Endothelial cell of umbilical vein (primary cell): ENCODE results near the gene MYO1C. TPM values are rescaled to one million over a fixed set of nuclear protein-coding genes. Genes with fewer than 3 reads are reported as not detected.

Source experiments
- BruUV-seq: library from RNA; stranded (reverse); fragments of 400-500 nt; replicated peaks from 2 replicates; lab custom pipeline; 2021; lab: Mats Ljungman, UMichigan
- CTCF ChIA-PET: fragments of 300-600, 350-600 bp; sonication (Branson Sonifier 250); formaldehyde crosslinking; loops from one replicate; lab custom pipeline; 2021; ENCODE audit warnings: antibody characterized with exemption, inconsistent platforms; lab: Charles Lee
- POLR2A ChIA-PET: fragments of 300-600, 350-600 bp; sonication (Branson Sonifier 250); formaldehyde crosslinking; loops from one replicate; lab custom pipeline; 2021; ENCODE audit warnings: antibody characterized with exemption, inconsistent platforms; lab: Charles Lee
- DNase-seq: peaks from one replicate; pipeline ENCODE4 v3.0.0-alpha.2; 2011; ENCODE audit warnings: low read depth, low spot score
- FAIRE-seq: peaks from 2 replicates; lab custom pipeline; 2011; peaks lifted over from hg19 to GRCh38; lab: Jason Lieb, UNC
- H2AFZ ChIP-seq: 2 replicates; pipeline ENCODE4 v1.6.0; 2012; ENCODE audit warnings: low read depth, low read length, control low read depth, inconsistent platforms
- H3K27ac ChIP-seq: 2 replicates; pipeline ENCODE4 v1.5.1; 2011; ENCODE audit warnings: low read depth, mild to moderate bottlenecking, control low read depth, low read length, moderate library complexity; ENCODE audit not compliant: insufficient read depth
- H3K27me3 ChIP-seq, 2 experiments: 2 replicates each; pipeline versions ENCODE4 v1.6.0 to v1.6.1; 2011; ENCODE audit warnings: low read length in 2 of 2, mixed read lengths in 1 of 2; ENCODE audit not compliant: control insufficient read depth in 2 of 2, insufficient read depth in 2 of 2
- H3K36me3 ChIP-seq, 2 experiments: 2 replicates in 1 of 2; 3 replicates in 1 of 2; pipeline ENCODE4 v1.5.1; 2011; ENCODE audit warnings: low read length in 2 of 2, mild to moderate bottlenecking in 1 of 2, moderate library complexity in 1 of 2; ENCODE audit not compliant: control insufficient read depth in 2 of 2, insufficient read depth in 2 of 2; ENCODE audit errors: extremely low read depth in 1 of 2
- H3K4me1 ChIP-seq: 3 replicates; pipeline ENCODE4 v1.5.1; 2011; ENCODE audit warnings: mild to moderate bottlenecking, low read length; ENCODE audit not compliant: control insufficient read depth, insufficient read depth; ENCODE audit errors: extremely low read depth
- H3K4me2 ChIP-seq: 2 replicates; pipeline ENCODE4 v1.6.1; 2011; ENCODE audit warnings: low read length, control low read depth, mixed read lengths; ENCODE audit not compliant: insufficient read depth
- H3K4me3 ChIP-seq, 3 experiments: fragments of 200-600 bp in 1 of 3; sonication (generic), shearing (Covaris generic) in 1 of 3; replicated peaks in 1 of 3; 2 replicates each; pipeline ENCODE4 v1.5.1; 2011 to 2016; ENCODE audit warnings: control low read depth in 3 of 3, low read length in 3 of 3, mild to moderate bottlenecking in 2 of 3, inconsistent platforms in 1 of 3, low read depth in 1 of 3, moderate library complexity in 1 of 3; ENCODE audit not compliant: insufficient read depth in 1 of 3
- H3K79me2 ChIP-seq: 2 replicates; pipeline ENCODE4 v1.6.0; 2012; ENCODE audit warnings: low read length, inconsistent platforms; ENCODE audit not compliant: control insufficient read depth, insufficient read depth
- H3K9ac ChIP-seq: replicated peaks from 2 replicates; pipeline ENCODE3; 2011; ENCODE audit warnings: low read length, control low read depth; ENCODE audit not compliant: insufficient read depth; ENCODE audit errors: extremely low read depth
- H3K9me1 ChIP-seq: replicated peaks from 3 replicates; pipeline ENCODE4 v1.6.0; 2011; ENCODE audit warnings: mild to moderate bottlenecking, low read length; ENCODE audit not compliant: control insufficient read depth, insufficient read depth; ENCODE audit errors: extremely low read depth
- H3K9me3 ChIP-seq: replicated peaks from 2 replicates; pipeline ENCODE4 v1.5.1; 2012; ENCODE audit warnings: low read length, inconsistent platforms; ENCODE audit not compliant: control insufficient read depth, insufficient read depth
- H4K20me1 ChIP-seq: replicated peaks from 2 replicates; pipeline ENCODE3; 2011; ENCODE audit warnings: mild to moderate bottlenecking, low read length; ENCODE audit not compliant: control insufficient read depth, insufficient read depth; ENCODE audit errors: extremely low read depth
- CTCF ChIP-seq, 2 donors: IDR thresholded peaks; 1 replicate in 1 of 2; 2 replicates in 1 of 2; pipeline ENCODE4 v1.5.1; 2011; ENCODE audit warnings: low read length in 2 of 2, mild to moderate bottlenecking in 2 of 2, moderate library complexity in 2 of 2, control low read depth in 1 of 2, inconsistent platforms in 1 of 2, low read depth in 1 of 2; ENCODE audit not compliant: insufficient read depth in 1 of 2; ENCODE audit errors: extremely low read depth in 1 of 2
- EZH2 ChIP-seq: IDR thresholded peaks from 2 replicates; pipeline ENCODE4 v1.6.1; 2012; ENCODE audit warnings: borderline replicate concordance, low read depth, mild to moderate bottlenecking, moderate library complexity, low read length, inconsistent platforms; ENCODE audit not compliant: severe bottlenecking
- FOS ChIP-seq: IDR thresholded peaks from 2 replicates; pipeline ENCODE4 v1.6.1; 2011; ENCODE audit warnings: mild to moderate bottlenecking, low read length, moderate library complexity, borderline replicate concordance; ENCODE audit not compliant: insufficient read depth
- GATA2 ChIP-seq: IDR thresholded peaks from 2 replicates; pipeline ENCODE4 v1.7.0; 2011; ENCODE audit warnings: low read depth, mild to moderate bottlenecking, moderate library complexity, mixed read lengths, low read length; ENCODE audit not compliant: insufficient read length, insufficient read depth
- JUN ChIP-seq: IDR thresholded peaks from 2 replicates; pipeline ENCODE4 v1.6.1; 2011; ENCODE audit warnings: borderline replicate concordance, low read depth; ENCODE audit not compliant: insufficient read length, insufficient read depth
- MYC ChIP-seq: IDR thresholded peaks from one replicate; pipeline ENCODE4 v1.6.1; 2011; ENCODE audit warnings: mild to moderate bottlenecking, low read depth, low read length
- POLR2A ChIP-seq: IDR thresholded peaks from 2 replicates; pipeline ENCODE4 v1.6.1; 2012; ENCODE audit warnings: low read depth, mild to moderate bottlenecking, control low read depth, low read length
- POLR2AphosphoS5 ChIP-seq: IDR thresholded peaks from 2 replicates; pipeline ENCODE4 v1.6.1; 2012; ENCODE audit warnings: low read depth, mild to moderate bottlenecking, control low read depth, low read length, moderate library complexity; ENCODE audit not compliant: insufficient read depth
- dilution Hi-C: fragments of 300-500 bp; cut with MboI; formaldehyde crosslinking; loops from one replicate; pipeline ENCODE4 v1.15.0; 2019; ENCODE audit warnings: low sequenced_read_pairs; ENCODE audit not compliant: extremely low pct_ligation_motif_present
- intact Hi-C: fragments of 100-400 bp; cut with micrococcal nuclease; formaldehyde crosslinking; loops from one replicate; pipeline ENCODE4 v1.10.0; 2022
- polyA plus RNA-seq, 4 experiments: library from polyadenylated mRNA; depleted of rRNA in 3 of 4; stranded (reverse) in 3 of 4; unstranded in 1 of 4; fragments of >200 nt; gene quantifications; 2 replicates each; pipeline versions ENCODE4 v1.2.1 to v1.2.3, GENCODE V29; 2011 to 2012; ENCODE audit warnings: missing spikeins in 1 of 4
- total RNA-seq: library from RNA; stranded (reverse); gene quantifications from 2 replicates; pipeline ENCODE4 v1.2.3, GENCODE V29; 2021
- TF ChIP-seq, protein P1 (sequence below): IDR thresholded peaks from 2 replicates; pipeline ENCODE4 v1.6.1; 2011; ENCODE audit not compliant: insufficient read depth, insufficient read length

The MYO1C gene
- total and polyA plus RNA-seq, 2 donors (not counting 3 experiments of a cell fraction or from before 2014, with no cell fraction given), result 141 to 206 TPM

DNA sequence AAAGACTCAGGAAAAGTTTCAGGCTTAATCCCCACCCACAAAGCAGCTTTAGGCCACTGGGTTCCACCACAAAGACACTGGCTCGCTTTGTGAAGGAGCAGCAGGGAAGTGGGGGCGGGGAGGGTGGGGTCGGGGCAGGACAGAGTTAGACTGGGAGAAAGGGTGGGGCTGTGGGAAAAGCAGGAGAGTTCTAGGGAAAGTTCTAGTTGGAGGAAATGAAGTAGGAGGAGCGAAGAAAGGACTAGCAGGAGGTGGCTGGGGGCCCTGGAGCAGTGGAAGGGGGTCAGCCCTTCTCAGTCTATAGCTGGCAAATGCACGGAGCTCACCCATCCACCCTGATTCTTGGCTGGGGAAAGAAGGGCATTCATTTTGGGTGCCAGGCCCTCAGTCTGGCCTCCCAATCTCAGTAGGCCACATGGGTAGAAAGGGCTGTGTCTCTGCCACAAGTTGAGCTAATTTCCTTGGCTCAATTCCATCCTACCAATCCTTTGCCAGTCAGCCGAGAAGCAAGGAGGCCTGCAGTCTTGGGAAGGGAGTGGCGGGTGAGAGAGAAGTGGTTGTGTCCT is 19.4 kb upstream of the MYO1C start:
- H3K9me1 ChIP-seq, result no peaks in the 10 kb centered on the region
- H2AFZ ChIP-seq, result peak overlapping the region; percentile 9
- H4K20me1 ChIP-seq, result no peaks in the 10 kb centered on the region
- H3K36me3 ChIP-seq, result peaks cover 0 to 21% of the 10 kb centered on the region in 2 experiments
- FAIRE-seq (peak; percentile 77), DNase-seq (peak; percentile 49)
- dilution Hi-C loops (no loop called here), intact Hi-C loops (loop anchor here (1.0 kb wide), 1 partner anchor 19 kb away; no protein-coding TSS in a partner anchor)
- no peaks in the 10 kb centered on the region for H3K27me3 ChIP-seq
- no peaks in the 10 kb centered on the region for H3K9me3 ChIP-seq
- no peak overlapping the region for H3K4me3 ChIP-seq
- H3K27ac ChIP-seq, result peak overlapping the region; percentile 34
- TF ChIP-seq EZH2, result no peak
- TF ChIP-seq, protein P1, sequence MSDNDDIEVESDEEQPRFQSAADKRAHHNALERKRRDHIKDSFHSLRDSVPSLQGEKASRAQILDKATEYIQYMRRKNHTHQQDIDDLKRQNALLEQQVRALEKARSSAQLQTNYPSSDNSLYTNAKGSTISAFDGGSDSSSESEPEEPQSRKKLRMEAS, result no peak
- TF ChIP-seq FOS, result no peak
- no peak for TF ChIP-seq POLR2AphosphoS5
- TF ChIP-seq POLR2A, result no peak
- no peak for TF ChIP-seq MYC
- no peak for TF ChIP-seq CTCF (IDR thresholded peaks at IDR 0.05; ENCODE audit: extremely low read depth in 1 of 2, insufficient read depth in 1 of 2, low read depth in 1 of 2, low read length in 2 of 2)
- TF ChIP-seq GATA2, result no peak
- TF ChIP-seq JUN, result no peak
- no TSS peak for BruUV-seq
- peak overlapping the region; percentile 20 for H3K4me2 ChIP-seq
- POLR2A ChIA-PET, result interaction anchor here (1.3 kb wide), 1 partner anchor 20 kb away, joined by 4 read pairs; no protein-coding TSS in a partner anchor
- H3K4me1 ChIP-seq, result peaks cover 35% of the 10 kb centered on the region
- H3K79me2 ChIP-seq, result peaks cover under 1% of the 10 kb centered on the region
- CTCF ChIA-PET, result interaction anchor here (0.9 to 3.4 kb wide), 9 partner anchors 13 to 252 kb away, joined by 3 to 33 read pairs (median 3); partner anchors contain the start of gene MYO1C
- peak overlapping the region; percentile 4 for H3K9ac ChIP-seq
